Activated CD8-positive, alpha-beta memory T cell treated with anti-CD3 and anti-CD28 coated beads, Interleukin-2, amount 50 U/mL, for 4 hours (primary cell): ENCODE results near the gene KLHL29.
"Not testable (repeated sequence)": the region's sequence is repeated elsewhere in the genome, so short reads cannot be mapped to it uniquely, and the experiment has no call there.

ENCODE experiments used
- DNase-seq: peaks from one replicate; pipeline ENCODE4 v3.0.0-alpha.2; 2020

KLHL29 gene

GRCh38 chr2:23706613-23707078 is 321.7 kb downstream of the KLHL29 start:
- no peak for DNase-seq

- DNase-seq = no peak
Measured at GRCh38 chr2:23707096-23707495, 322.1 kb downstream of the KLHL29 start.

- DNase-seq = no peak
Measured at GRCh38 chr2:23708771-23709170, 323.8 kb downstream of the KLHL29 start.

- no peak for DNase-seq
Measured at GRCh38 chr2:23709311-23709710, 324.3 kb downstream of the KLHL29 start.

- no peak for DNase-seq
Measured at GRCh38 chr2:23711979-23712755, 327.2 kb downstream of the KLHL29 start.

- no peak for DNase-seq
Measured at GRCh38 chr2:23712756-23713151, 327.8 kb downstream of the KLHL29 start.

- DNase-seq = no peak
Measured at GRCh38 chr2:23713351-23713750, 328.4 kb downstream of the KLHL29 start.

- DNase-seq = no peak
Measured at GRCh38 chr2:23718931-23719700, 334.1 kb downstream of the KLHL29 start.

GRCh38 chr2:23719716-23720115 is 334.7 kb downstream of the KLHL29 start:
- DNase-seq = no peak

GRCh38 chr2:23720705-23721453 is 335.9 kb downstream of the KLHL29 start:
- no peak for DNase-seq

GRCh38 chr2:23721454-23721826 is 336.5 kb downstream of the KLHL29 start:
- DNase-seq = no peak

GRCh38 chr2:23722255-23722654 is 337.3 kb downstream of the KLHL29 start:
- no peak for DNase-seq

- not testable (repeated sequence) for DNase-seq
Measured at GRCh38 chr2:23723029-23723428, 338.1 kb downstream of the KLHL29 start.

- no peak for DNase-seq
Measured at GRCh38 chr2:23734416-23734815, 349.4 kb downstream of the KLHL29 start.

- DNase-seq = not testable (repeated sequence)
Measured at GRCh38 chr2:23736783-23737182, 351.8 kb downstream of the KLHL29 start.

GRCh38 chr2:23745068-23745725 is 360.2 kb downstream of the KLHL29 start:
- DNase-seq = no peak

- DNase-seq = no peak
Measured at GRCh38 chr2:23745726-23746105, 360.7 kb downstream of the KLHL29 start.

- no peak for DNase-seq
Measured at GRCh38 chr2:23746141-23746863, 361.3 kb downstream of the KLHL29 start.

- no peak for DNase-seq
Measured at GRCh38 chr2:23751747-23752265, 366.8 kb downstream of the KLHL29 start.

- no peak for DNase-seq
Measured at GRCh38 chr2:23753291-23754010, 368.5 kb downstream of the KLHL29 start.

- DNase-seq = no peak
Measured at GRCh38 chr2:23754970-23755369, 370.0 kb downstream of the KLHL29 start.
